Neural cell (in vitro differentiated cells): Measurements from ENCODE around the gene MAN2C1.

Experiments
- EP300 ChIP-seq: fragments of 450-650 bp; conservative IDR thresholded peaks from 2 replicates; pipeline ENCODE4 v1.6.1; 2014; ENCODE audit warnings: antibody characterized with exemption, mild to moderate bottlenecking, moderate library complexity; ENCODE audit not compliant: poor library complexity, severe bottlenecking
- MXI1 ChIP-seq: fragments of 450-650 bp; conservative IDR thresholded peaks from 2 replicates; pipeline ENCODE4 v1.6.1; 2014; ENCODE audit warnings: antibody characterized with exemption, mild to moderate bottlenecking; ENCODE audit not compliant: poor library complexity, severe bottlenecking
- SMC3 ChIP-seq: fragments of 450-650 bp; conservative IDR thresholded peaks from 2 replicates; pipeline ENCODE4 v1.6.1; 2014; ENCODE audit warnings: antibody characterized with exemption, mild to moderate bottlenecking, moderate library complexity; ENCODE audit not compliant: poor library complexity
- TF ChIP-seq, protein P1 (sequence below): fragments of 450-650 bp; IDR thresholded peaks from 2 replicates; pipeline ENCODE4 v1.5.1; 2014; ENCODE audit warnings: antibody characterized with exemption, mild to moderate bottlenecking, moderate library complexity; ENCODE audit not compliant: poor library complexity, severe bottlenecking

DNA sequence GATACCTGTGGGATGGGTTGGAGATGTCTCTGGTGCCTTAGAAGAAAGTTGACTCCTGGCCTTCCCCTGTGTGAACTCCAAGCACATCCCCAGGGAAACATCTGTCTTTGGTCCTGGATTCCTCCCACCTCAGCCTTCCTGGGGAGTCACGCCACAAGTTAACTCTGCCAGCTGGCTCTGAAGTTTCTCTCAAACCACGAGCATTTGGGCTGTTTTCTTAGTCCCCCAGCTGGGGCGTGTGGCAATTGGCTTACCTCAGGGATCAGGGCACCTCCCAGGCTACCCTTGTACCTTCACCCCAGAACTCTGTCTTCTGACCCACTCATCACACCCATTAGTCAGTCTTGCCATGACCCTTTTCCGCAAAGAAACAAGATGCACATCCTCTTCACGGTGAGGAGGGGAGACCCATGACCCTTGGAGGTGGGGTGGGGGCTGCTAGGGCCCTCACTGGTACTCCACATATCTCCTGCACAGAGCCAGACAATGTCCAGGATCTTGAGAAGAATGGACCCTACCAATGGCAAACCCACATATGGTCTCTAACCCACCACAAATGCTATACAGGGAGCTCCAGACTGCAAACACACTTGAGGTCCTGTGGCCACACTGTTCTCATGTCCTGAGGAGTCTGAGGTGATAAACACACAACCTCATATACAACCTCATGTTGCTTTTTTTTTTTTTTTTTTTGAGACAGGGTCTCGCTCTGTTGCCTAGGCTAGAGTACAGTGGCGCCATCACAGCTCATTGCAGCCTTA, 17.6 kb downstream of the MAN2C1 start:
- TF ChIP-seq, protein P1, sequence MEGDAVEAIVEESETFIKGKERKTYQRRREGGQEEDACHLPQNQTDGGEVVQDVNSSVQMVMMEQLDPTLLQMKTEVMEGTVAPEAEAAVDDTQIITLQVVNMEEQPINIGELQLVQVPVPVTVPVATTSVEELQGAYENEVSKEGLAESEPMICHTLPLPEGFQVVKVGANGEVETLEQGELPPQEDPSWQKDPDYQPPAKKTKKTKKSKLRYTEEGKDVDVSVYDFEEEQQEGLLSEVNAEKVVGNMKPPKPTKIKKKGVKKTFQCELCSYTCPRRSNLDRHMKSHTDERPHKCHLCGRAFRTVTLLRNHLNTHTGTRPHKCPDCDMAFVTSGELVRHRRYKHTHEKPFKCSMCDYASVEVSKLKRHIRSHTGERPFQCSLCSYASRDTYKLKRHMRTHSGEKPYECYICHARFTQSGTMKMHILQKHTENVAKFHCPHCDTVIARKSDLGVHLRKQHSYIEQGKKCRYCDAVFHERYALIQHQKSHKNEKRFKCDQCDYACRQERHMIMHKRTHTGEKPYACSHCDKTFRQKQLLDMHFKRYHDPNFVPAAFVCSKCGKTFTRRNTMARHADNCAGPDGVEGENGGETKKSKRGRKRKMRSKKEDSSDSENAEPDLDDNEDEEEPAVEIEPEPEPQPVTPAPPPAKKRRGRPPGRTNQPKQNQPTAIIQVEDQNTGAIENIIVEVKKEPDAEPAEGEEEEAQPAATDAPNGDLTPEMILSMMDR: no peak
- TF ChIP-seq SMC3 (no peak), EP300 (no peak), MXI1 (no peak)
